ENCODE data around the gene CLBA1.

CLBA1 gene

DNA sequence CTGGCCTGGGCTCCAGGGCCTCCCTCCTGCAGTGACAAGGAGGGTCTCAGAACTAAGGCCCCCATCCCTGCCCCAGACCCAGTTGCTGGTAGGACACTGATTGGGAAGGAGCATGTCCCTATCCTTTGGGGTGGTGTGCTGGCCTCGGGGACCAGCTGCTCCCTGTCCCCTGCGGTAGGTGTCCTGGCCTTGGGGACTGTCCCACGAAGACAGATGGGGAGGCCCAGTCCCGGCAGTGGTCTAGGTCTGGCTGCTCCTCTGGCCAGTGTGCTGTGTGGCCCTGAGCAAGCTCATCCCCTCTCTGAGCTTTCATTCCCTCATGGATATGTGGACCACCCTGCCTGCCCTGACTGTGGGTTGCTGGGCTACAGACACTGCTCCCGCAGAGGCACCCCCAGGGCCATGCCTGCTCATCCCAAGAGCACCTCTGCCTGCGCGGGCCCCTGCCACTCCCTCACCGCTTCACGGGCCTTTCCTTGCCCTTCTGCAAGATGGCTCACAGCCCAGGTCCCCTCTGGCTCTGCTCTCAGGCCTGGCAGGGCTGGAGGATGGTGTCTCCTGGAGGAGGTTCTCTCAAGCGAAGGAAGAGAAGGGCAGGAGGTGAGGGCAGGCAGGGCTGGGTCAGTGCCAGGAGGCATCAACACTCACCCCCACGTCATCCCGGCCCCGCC lies 19.9 kb upstream of the CLBA1 start:
- DNase-seq (ENCODE audit: low read depth) = no peak
- TF ChIP-seq, protein P1, sequence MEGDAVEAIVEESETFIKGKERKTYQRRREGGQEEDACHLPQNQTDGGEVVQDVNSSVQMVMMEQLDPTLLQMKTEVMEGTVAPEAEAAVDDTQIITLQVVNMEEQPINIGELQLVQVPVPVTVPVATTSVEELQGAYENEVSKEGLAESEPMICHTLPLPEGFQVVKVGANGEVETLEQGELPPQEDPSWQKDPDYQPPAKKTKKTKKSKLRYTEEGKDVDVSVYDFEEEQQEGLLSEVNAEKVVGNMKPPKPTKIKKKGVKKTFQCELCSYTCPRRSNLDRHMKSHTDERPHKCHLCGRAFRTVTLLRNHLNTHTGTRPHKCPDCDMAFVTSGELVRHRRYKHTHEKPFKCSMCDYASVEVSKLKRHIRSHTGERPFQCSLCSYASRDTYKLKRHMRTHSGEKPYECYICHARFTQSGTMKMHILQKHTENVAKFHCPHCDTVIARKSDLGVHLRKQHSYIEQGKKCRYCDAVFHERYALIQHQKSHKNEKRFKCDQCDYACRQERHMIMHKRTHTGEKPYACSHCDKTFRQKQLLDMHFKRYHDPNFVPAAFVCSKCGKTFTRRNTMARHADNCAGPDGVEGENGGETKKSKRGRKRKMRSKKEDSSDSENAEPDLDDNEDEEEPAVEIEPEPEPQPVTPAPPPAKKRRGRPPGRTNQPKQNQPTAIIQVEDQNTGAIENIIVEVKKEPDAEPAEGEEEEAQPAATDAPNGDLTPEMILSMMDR (conservative IDR thresholded peaks at IDR 0.05; ENCODE audit: control insufficient read depth, insufficient read depth, low read depth, low read length) = no peak
- no peak overlapping the region for H3K4me3 ChIP-seq (ENCODE audit: control insufficient read depth, low read depth, low read length)

DNA sequence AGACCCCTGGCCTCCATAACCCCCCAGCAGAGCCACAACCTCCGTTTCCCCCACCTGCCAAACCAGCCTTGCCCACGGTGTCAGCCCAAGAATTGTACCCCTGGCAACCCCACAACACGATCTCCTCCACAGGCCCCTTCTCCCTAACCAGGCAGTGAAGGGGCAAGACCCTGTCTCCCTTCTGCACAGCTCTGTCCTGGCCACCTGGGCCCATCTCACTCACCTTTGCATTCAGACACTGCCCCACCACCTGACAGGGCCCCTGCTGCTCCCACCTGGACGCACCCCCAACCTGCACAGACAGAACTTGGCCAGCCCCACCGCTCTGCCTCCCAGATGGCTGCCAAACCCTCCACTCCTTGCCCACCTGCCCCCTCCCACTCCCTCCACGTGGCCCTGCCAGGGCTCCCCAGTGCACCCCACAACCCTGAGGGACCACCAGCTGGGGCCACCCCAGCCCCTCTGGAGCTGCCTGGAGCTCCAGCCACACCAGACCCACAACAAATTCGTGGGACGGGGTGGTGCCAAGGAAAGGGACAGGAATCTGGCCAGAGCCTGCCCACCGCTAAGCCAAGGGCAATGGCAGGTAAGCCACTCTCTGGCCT lies 19.2 kb upstream of the CLBA1 start:
- no peak overlapping the region for H3K4me3 ChIP-seq (ENCODE audit: control insufficient read depth, low read depth, low read length)
- DNase-seq (ENCODE audit: low read depth) = no peak
- TF ChIP-seq, protein P1 (conservative IDR thresholded peaks at IDR 0.05; ENCODE audit: control insufficient read depth, insufficient read depth, low read depth, low read length) = no peak

DNA sequence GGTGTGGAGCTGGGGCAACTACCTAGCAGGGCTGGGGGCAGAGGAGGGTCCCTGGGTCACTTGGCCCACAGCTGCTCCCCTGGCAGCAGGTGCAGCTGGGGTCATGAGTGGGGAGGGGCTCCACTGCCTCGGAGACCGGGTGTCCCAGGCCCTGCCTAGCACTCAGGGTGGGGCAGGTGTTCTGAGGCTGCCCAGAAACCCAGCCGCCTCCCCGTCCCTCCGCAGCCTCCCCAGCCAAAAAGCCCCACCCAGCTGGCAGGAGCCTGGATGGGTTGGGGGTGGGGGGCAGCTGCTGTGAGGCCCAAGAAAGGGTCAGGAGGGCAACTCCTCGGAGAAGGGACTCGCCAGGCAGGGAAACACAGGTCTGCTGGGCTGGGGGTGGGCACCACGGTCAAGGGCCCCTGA lies 18.6 kb upstream of the CLBA1 start:
- no peak overlapping the region for H3K4me3 ChIP-seq (ENCODE audit: control insufficient read depth, low read depth, low read length)
- DNase-seq (ENCODE audit: low read depth) = no peak
- TF ChIP-seq, protein P1 (conservative IDR thresholded peaks at IDR 0.05; ENCODE audit: control insufficient read depth, insufficient read depth, low read depth, low read length) = no peak

DNA sequence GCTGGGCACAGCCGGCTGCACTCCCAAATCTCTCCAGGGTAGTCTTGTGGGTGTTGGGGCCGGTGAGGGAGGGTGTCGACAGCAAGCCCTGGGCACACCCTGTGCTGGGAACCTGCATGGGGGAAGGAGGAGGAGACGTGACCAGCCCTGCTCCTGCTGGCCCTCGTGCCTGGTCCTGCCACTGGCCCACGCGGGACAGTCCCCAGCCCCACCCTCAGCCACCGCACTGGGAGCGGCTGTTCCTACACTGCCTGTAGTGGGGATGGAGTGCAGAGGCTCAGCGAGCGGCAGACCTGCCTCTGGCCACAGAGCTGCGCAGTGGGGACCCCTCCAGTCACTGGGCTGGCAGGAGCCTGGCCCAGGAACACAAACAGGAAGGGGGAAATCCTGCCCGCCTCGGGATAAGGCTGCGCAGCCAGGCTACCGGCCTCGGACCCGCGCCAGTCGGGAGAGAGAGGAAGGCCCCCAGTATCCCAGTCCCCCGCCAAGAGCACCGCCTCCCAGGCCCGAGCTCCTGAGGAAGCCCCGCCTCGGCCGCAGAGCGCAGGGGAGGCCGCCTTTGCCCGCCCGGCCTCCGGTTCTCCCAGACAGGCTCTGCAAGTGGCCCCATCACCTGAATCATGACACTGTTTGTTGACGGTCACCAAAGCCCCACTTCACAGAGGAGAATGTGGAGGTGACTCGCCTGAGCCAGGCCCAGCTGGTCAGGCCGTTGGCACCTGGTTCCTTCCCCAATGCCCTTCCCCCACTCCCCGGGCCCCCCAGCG lies 18.0 kb upstream of the CLBA1 start:
- TF ChIP-seq, protein P1 (conservative IDR thresholded peaks at IDR 0.05; ENCODE audit: control insufficient read depth, insufficient read depth, low read depth, low read length) = no peak
- DNase-seq (ENCODE audit: low read depth) = peak; percentile 33
- H3K4me3 ChIP-seq (ENCODE audit: control insufficient read depth, low read depth, low read length) = peak overlapping the region; percentile 78

DNA sequence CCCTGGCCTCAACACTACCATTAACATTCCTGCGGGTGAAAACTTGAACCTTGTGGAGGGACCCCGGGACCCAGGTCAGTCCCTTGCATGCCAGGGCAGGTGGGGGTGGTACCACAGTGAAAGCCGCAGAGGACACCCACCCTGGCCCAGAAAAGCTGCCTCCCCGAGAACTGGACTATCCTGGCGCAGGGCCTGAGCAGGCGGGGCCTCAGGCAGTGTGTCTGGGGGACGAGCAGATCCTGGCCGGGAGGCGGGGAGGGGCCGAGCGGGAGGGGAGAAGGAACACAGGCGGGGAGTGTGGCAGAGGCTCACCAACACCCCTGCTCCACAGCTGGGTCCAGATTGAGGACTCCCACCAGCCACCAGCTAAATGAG lies 17.4 kb upstream of the CLBA1 start:
- peak overlapping the region; percentile 78 for H3K4me3 ChIP-seq (ENCODE audit: control insufficient read depth, low read depth, low read length)
- DNase-seq (ENCODE audit: low read depth) = peak; percentile 37
- TF ChIP-seq, protein P1 (conservative IDR thresholded peaks at IDR 0.05; ENCODE audit: control insufficient read depth, insufficient read depth, low read depth, low read length) = no peak

DNA sequence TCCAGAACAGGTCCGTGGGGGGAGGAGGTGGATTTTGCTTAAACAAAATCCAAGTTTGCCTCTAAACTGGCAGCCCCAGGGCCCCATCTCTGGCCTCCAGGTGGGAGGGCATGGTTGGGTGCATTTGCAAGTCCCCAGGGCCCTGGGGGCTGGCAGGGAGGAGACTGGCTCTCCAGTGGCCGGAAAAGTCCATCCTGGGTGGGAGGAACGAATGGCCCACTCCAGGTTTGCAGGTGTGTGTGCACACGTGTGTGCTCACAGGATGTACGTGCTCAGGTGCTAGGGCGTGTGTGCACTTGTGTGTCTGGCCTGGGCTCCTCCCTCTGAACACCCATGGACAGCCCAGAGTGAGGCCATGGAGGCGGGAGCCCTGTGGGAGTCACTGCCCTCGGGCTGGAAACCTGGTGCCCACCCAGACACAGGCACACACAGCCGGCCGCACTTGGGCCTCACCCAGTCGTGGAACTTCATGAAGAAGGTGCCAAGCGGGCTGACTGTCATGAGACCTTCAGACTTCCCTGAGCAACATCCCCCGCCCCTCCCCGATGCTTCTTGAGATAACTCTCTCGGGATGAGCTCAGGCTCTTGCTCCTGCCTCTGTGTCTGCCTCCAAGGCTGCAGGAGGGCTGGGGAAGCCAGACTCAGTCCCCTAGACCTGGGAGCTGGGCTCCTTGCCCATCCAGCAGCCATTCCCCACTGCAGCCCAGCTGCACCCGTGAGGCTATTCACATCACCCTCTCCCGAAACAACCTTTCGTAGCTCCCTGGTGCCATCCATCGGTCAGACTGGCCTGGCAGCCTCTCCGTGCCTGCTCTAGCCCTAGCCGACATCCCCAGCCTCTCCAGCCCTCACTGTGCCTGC lies 16.8 kb upstream of the CLBA1 start:
- H3K4me3 ChIP-seq (ENCODE audit: control insufficient read depth, low read depth, low read length) = peak overlapping the region; percentile 78
- peak; percentile 41 for DNase-seq (ENCODE audit: low read depth)
- TF ChIP-seq, protein P1 (conservative IDR thresholded peaks at IDR 0.05; ENCODE audit: control insufficient read depth, insufficient read depth, low read depth, low read length) = no peak

Data from fibroblast of mammary gland (primary cell).